CD14-positive monocyte (primary cell): ENCODE measurements around the gene SCFD1. TPM values are rescaled to one million over a fixed set of nuclear protein-coding genes. Genes with fewer than 3 reads are reported as not detected.
"Not testable (repeated sequence)": the region's sequence is repeated elsewhere in the genome, so short reads cannot be mapped to it uniquely, and the experiment has no call there.

Experiments
- DNase-seq, 3 donors: peaks; one replicate each; pipeline ENCODE4 v3.0.0-alpha.2; 2011 to 2022
- H2AFZ ChIP-seq: 2 replicates; pipeline ENCODE4 v1.6.0; 2012; ENCODE audit warnings: mild to moderate bottlenecking, low read depth, low read length, inconsistent platforms; ENCODE audit not compliant: insufficient read depth, poor library complexity, severe bottlenecking
- H3K27ac ChIP-seq, 2 donors: 1 replicate in 1 of 2; 2 replicates in 1 of 2; pipeline ENCODE4 v1.5.1; 2012 to 2013; ENCODE audit warnings: low read length in 2 of 2, control low read depth in 1 of 2, inconsistent platforms in 1 of 2, low read depth in 1 of 2, mild to moderate bottlenecking in 1 of 2
- H3K27me3 ChIP-seq, 2 donors: one replicate each; pipeline versions ENCODE4 v1.6.0 to v1.6.1; 2011 to 2013; ENCODE audit warnings: low read length in 2 of 2; ENCODE audit not compliant: control insufficient read depth in 2 of 2, insufficient read depth in 2 of 2
- H3K36me3 ChIP-seq, 2 donors: replicated peaks in 1 of 2; 1 replicate in 1 of 2; 2 replicates in 1 of 2; pipeline versions ENCODE4 v1.5.1 to v1.6.1; 2012 to 2013; ENCODE audit warnings: low read length in 2 of 2, control low read depth in 1 of 2, inconsistent platforms in 1 of 2, mild to moderate bottlenecking in 1 of 2; ENCODE audit not compliant: insufficient read depth in 2 of 2, control insufficient read depth in 1 of 2
- H3K4me1 ChIP-seq, 2 donors: 1 replicate in 1 of 2; 2 replicates in 1 of 2; pipeline versions ENCODE4 v1.5.1 to v1.6.1; 2012 to 2013; ENCODE audit warnings: low read length in 2 of 2, control low read depth in 1 of 2, inconsistent platforms in 1 of 2, mild to moderate bottlenecking in 1 of 2, moderate library complexity in 1 of 2; ENCODE audit not compliant: insufficient read depth in 2 of 2, control insufficient read depth in 1 of 2
- H3K4me2 ChIP-seq: replicated peaks from 2 replicates; pipeline ENCODE3; 2012; ENCODE audit warnings: low read length, moderate library complexity, mild to moderate bottlenecking; ENCODE audit not compliant: poor library complexity, severe bottlenecking; ENCODE audit errors: extremely low read depth
- H3K4me3 ChIP-seq, 3 experiments: fragments of 200-600 bp in 1 of 3; sonication (generic) in 1 of 3; replicated peaks in 1 of 3; 1 replicate in 2 of 3; 2 replicates in 1 of 3; pipeline ENCODE4 v1.5.1; 2011 to 2013; ENCODE audit warnings: low read length in 3 of 3, mild to moderate bottlenecking in 3 of 3, control low read depth in 2 of 3, low read depth in 2 of 3, inconsistent platforms in 1 of 3, moderate library complexity in 1 of 3
- H3K79me2 ChIP-seq: 2 replicates; pipeline ENCODE4 v1.6.0; 2012; ENCODE audit warnings: mild to moderate bottlenecking, control low read depth, inconsistent platforms, low read length, moderate library complexity; ENCODE audit not compliant: insufficient read depth
- H3K9ac ChIP-seq: 2 replicates; pipeline ENCODE4 v1.6.0; 2017; ENCODE audit warnings: low read length, mild to moderate bottlenecking; ENCODE audit not compliant: insufficient read depth, poor library complexity, severe bottlenecking
- H3K9me3 ChIP-seq, 2 donors: replicated peaks in 1 of 2; 1 replicate in 1 of 2; 2 replicates in 1 of 2; pipeline versions ENCODE4 v1.5.1 to v1.6.1; 2012 to 2013; ENCODE audit warnings: low read length in 2 of 2, control low read depth in 1 of 2; ENCODE audit not compliant: control insufficient read depth in 1 of 2, insufficient read depth in 1 of 2
- H4K20me1 ChIP-seq: 2 replicates; pipeline ENCODE4 v1.6.0; 2012; ENCODE audit warnings: mild to moderate bottlenecking, low read length, control low read depth, moderate library complexity; ENCODE audit not compliant: insufficient read depth
- H3K27ac Mint-ChIP-seq, 7 donors: one replicate each; pipeline ENCODE4 v1.8.0; 2020; ENCODE audit warnings: mild to moderate bottlenecking in 7 of 7, mixed read lengths in 7 of 7, moderate library complexity in 6 of 7, inconsistent platforms in 2 of 7
- H3K27me3 Mint-ChIP-seq, 3 donors: one replicate each; pipeline ENCODE4 v1.8.0; 2021 to 2022; ENCODE audit warnings: low read depth in 3 of 3, mild to moderate bottlenecking in 3 of 3, mixed read lengths in 3 of 3, moderate library complexity in 3 of 3, inconsistent platforms in 1 of 3
- H3K36me3 Mint-ChIP-seq, 2 donors: one replicate each; pipeline ENCODE4 v1.8.0; 2020; ENCODE audit warnings: mixed read lengths in 2 of 2, inconsistent platforms in 1 of 2, mild to moderate bottlenecking in 1 of 2
- H3K4me1 Mint-ChIP-seq: one replicate; pipeline ENCODE4 v1.8.0; 2020; ENCODE audit warnings: mild to moderate bottlenecking, mixed read lengths
- H3K4me3 Mint-ChIP-seq, 2 donors: one replicate each; pipeline ENCODE4 v1.8.0; 2020; ENCODE audit warnings: mild to moderate bottlenecking in 2 of 2, mixed read lengths in 2 of 2, moderate library complexity in 1 of 2
- H3K9me3 Mint-ChIP-seq, 7 donors: one replicate each; pipeline ENCODE4 v1.8.0; 2020 to 2022; ENCODE audit warnings: mixed read lengths in 7 of 7, mild to moderate bottlenecking in 6 of 7, moderate library complexity in 6 of 7, inconsistent platforms in 2 of 7
- CTCF ChIP-seq: fragments of 200-600 bp; IDR thresholded peaks from one replicate; pipeline ENCODE4 v1.8.0; 2022; ENCODE audit warnings: antibody characterized with exemption, mild to moderate bottlenecking
- WGBS: methylation state at CpG from one replicate; pipeline ENCODE4 v1.1.5; 2013; ENCODE audit warnings: missing lambda C conversion rate; ENCODE audit not compliant: insufficient coverage; 5-methylcytosine and 5-hydroxymethylcytosine counted together
- intact Hi-C, 2 donors: fragments of 100-400 bp; cut with micrococcal nuclease; formaldehyde crosslinking; loops; one replicate each; pipeline versions ENCODE4 v1.15.0 to v1.15.1; 2023
- polyA plus RNA-seq, 3 donors: library from polyadenylated mRNA; depleted of rRNA in 1 of 3; unstranded in 2 of 3; stranded (reverse) in 1 of 3; fragments of 300-500 nt in 2 of 3; fragments of >200 nt in 1 of 3; fragmentation: Illumina TruSeq in 2 of 3; gene quantifications; 1 replicate in 2 of 3; 2 replicates in 1 of 3; pipeline ENCODE4 v1.2.3, GENCODE V29; 2012 to 2021

SCFD1 gene
- polyA plus RNA-seq, 3 donors: 33.1 to 64.1 (median 44.9) TPM

DNA sequence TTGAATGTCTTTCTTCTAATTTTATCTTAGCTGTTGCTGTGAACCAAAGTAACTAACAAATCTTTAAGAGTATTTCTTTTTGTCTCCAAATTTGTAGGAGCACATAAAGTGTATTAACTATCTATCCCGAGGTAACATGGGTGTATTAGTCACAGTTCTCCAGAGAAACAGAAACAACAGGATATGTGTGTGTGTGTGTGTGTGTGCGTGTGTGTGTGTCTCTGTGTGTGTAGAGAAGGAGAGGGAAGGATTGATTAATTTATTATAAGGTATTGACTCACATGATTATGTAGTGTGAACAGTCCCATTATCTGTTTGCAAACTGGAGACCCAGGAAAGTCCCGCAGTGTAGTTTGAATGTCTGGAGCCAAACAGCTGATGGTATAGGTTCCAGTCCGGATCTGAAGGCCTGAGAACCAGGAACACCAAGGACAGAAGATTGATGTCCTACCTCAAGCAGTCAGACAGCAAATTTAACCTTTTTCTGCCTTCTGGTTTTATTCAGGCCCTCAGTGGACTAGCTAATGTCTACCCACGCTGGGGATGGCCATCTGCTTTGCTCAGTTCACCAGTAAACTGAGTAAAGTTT lies 48.8 kb upstream of the SCFD1 start:
- no peak overlapping the region for H3K4me2 ChIP-seq
- H3K27ac Mint-ChIP-seq: peak overlapping the region in 1 of 7 donors; percentile 38
- peaks cover 6 to 7% of the 10 kb centered on the region in 2 donors for H3K4me1 ChIP-seq
- no peak overlapping the region for H3K27ac ChIP-seq
- no peak overlapping the region for H2AFZ ChIP-seq
- peaks cover 35% of the 10 kb centered on the region for H4K20me1 ChIP-seq
- H3K9me3 Mint-ChIP-seq: peaks cover 0 to 2% (median 0%) of the 10 kb centered on the region in 7 donors
- intact Hi-C loops: no loop called here
- WGBS: 100% methylated on average over 3 of the region's 5 CpGs
- H3K9ac ChIP-seq: no peak overlapping the region
- TF ChIP-seq CTCF: no peak
- no peak overlapping the region for H3K4me3 ChIP-seq
- no peaks in the 10 kb centered on the region for H3K9me3 ChIP-seq
- DNase-seq: no peak
- no peaks in the 10 kb centered on the region for H3K36me3 ChIP-seq
- peaks cover 46% of the 10 kb centered on the region for H3K4me1 Mint-ChIP-seq
- H3K36me3 Mint-ChIP-seq: peaks cover 0 to 9% of the 10 kb centered on the region in 2 donors
- H3K4me3 Mint-ChIP-seq: no peak overlapping the region
- no peaks in the 10 kb centered on the region for H3K27me3 ChIP-seq
- peaks cover 100% of the 10 kb centered on the region for H3K79me2 ChIP-seq
- H3K27me3 Mint-ChIP-seq: no peaks in the 10 kb centered on the region

DNA sequence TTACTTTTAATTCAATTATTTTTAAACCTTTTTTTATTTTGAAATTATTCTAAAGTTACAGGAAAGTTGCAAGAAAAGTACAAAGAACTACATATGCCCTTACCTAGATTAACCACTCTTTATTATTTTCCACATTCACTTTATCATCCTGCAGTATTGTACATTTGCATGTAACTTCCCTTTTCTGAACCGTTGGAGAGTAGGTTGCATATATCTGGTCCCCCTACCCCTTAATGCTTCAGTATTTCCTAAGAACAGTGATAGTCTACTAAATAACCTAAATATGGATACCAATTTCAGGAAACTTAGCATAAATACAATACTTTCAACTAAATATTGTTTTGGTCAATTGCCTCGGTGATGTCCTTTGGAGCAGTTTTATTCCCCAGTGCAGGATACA lies 48.2 kb upstream of the SCFD1 start:
- peaks cover 45% of the 10 kb centered on the region for H3K4me1 Mint-ChIP-seq
- TF ChIP-seq CTCF: no peak
- peaks cover 28% of the 10 kb centered on the region for H4K20me1 ChIP-seq
- no peaks in the 10 kb centered on the region for H3K27me3 ChIP-seq
- WGBS: 0% methylated on average over 1 of the region's 2 CpGs
- H3K4me3 ChIP-seq: no peak overlapping the region
- no peak overlapping the region for H2AFZ ChIP-seq
- no peaks in the 10 kb centered on the region for H3K27me3 Mint-ChIP-seq
- intact Hi-C loops: no loop called here
- peaks cover 0 to 2% (median 0%) of the 10 kb centered on the region in 7 donors for H3K9me3 Mint-ChIP-seq
- no peak overlapping the region for H3K27ac ChIP-seq
- H3K79me2 ChIP-seq: peaks cover 100% of the 10 kb centered on the region
- no peak overlapping the region for H3K4me3 Mint-ChIP-seq
- no peak overlapping the region for H3K4me2 ChIP-seq
- DNase-seq: no peak
- no peaks in the 10 kb centered on the region for H3K9me3 ChIP-seq
- no peak overlapping the region for H3K27ac Mint-ChIP-seq
- no peaks in the 10 kb centered on the region for H3K36me3 ChIP-seq
- no peak overlapping the region for H3K9ac ChIP-seq
- peaks cover 6 to 7% of the 10 kb centered on the region in 2 donors for H3K4me1 ChIP-seq
- H3K36me3 Mint-ChIP-seq: peaks cover 0 to 9% of the 10 kb centered on the region in 2 donors

GRCh38 chr14:30574777-30575176 lies 47.3 kb upstream of the SCFD1 start:
- H3K27me3 ChIP-seq, H3K36me3 Mint-ChIP-seq, H3K4me1 ChIP-seq, H3K4me3 Mint-ChIP-seq, H3K9me3 ChIP-seq, H3K27me3 Mint-ChIP-seq, intact Hi-C loops, H3K27ac Mint-ChIP-seq, H2AFZ ChIP-seq, H3K9ac ChIP-seq, H3K27ac ChIP-seq, H3K36me3 ChIP-seq, H3K4me2 ChIP-seq, H3K9me3 Mint-ChIP-seq, DNase-seq, H3K4me3 ChIP-seq: not testable (repeated sequence)
- peaks cover 43% of the 10 kb centered on the region for H3K4me1 Mint-ChIP-seq
- Histone ChIP-seq H4K20me1 (peaks cover 20% of the 10 kb centered on the region), H3K79me2 (peaks cover 100% of the 10 kb centered on the region)
- WGBS: 100% methylated on average over 1 of the region's 3 CpGs
